Naive B cell (primary cell): ENCODE data around the gene SNX3. TPM values are rescaled to one million over a fixed set of nuclear protein-coding genes. Genes with fewer than 3 reads are reported as not detected.
A peak's percentile ranks its signal among the peaks of the same experiment; 100 is the strongest.

Experiments used
- ATAC-seq, 2 donors: fragments of 150-1000 bp; cut with Tn5 transposase; 2 replicates each; pipeline ENCODE4 v1.10.0; 2021; ENCODE audit warnings: low read depth in 2 of 2, mild to moderate bottlenecking in 2 of 2, moderate library complexity in 2 of 2
- DNase-seq: peaks from one replicate; pipeline ENCODE4 v3.0.0; 2022
- H3K27ac Mint-ChIP-seq, 6 donors: one replicate each; pipeline ENCODE4 v1.8.0; 2020 to 2022; ENCODE audit warnings: mild to moderate bottlenecking in 6 of 6, mixed read lengths in 6 of 6, moderate library complexity in 5 of 6, inconsistent platforms in 2 of 6
- H3K27me3 Mint-ChIP-seq, 3 donors: one replicate each; pipeline ENCODE4 v1.8.0; 2021 to 2022; ENCODE audit warnings: mixed read lengths in 3 of 3, mild to moderate bottlenecking in 1 of 3
- H3K36me3 Mint-ChIP-seq, 2 donors: one replicate each; pipeline ENCODE4 v1.8.0; 2020 to 2022; ENCODE audit warnings: mixed read lengths in 2 of 2, inconsistent platforms in 1 of 2, mild to moderate bottlenecking in 1 of 2
- H3K4me1 Mint-ChIP-seq, 3 donors: one replicate each; pipeline ENCODE4 v1.8.0; 2020 to 2022; ENCODE audit warnings: mixed read lengths in 3 of 3, inconsistent platforms in 1 of 3, mild to moderate bottlenecking in 1 of 3, moderate library complexity in 1 of 3
- H3K4me3 Mint-ChIP-seq, 8 donors: one replicate each; pipeline ENCODE4 v1.8.0; 2020 to 2022; ENCODE audit warnings: mild to moderate bottlenecking in 8 of 8, mixed read lengths in 8 of 8, moderate library complexity in 8 of 8, inconsistent platforms in 2 of 8
- H3K9me3 Mint-ChIP-seq, 7 donors: one replicate each; pipeline ENCODE4 v1.8.0; 2020 to 2022; ENCODE audit warnings: mixed read lengths in 7 of 7, mild to moderate bottlenecking in 5 of 7, inconsistent platforms in 2 of 7, moderate library complexity in 1 of 7
- polyA plus RNA-seq, 6 donors: library from polyadenylated mRNA; unstranded; fragments of 300-500 nt; fragmentation: Illumina TruSeq; gene quantifications; one replicate each; pipeline ENCODE4 v1.2.3, GENCODE V29; 2021; ENCODE audit warnings: low read depth in 6 of 6

SNX3 gene
- polyA plus RNA-seq, 6 donors from 2014 or later, result 601 to 963 (median 659) TPM

DNA sequence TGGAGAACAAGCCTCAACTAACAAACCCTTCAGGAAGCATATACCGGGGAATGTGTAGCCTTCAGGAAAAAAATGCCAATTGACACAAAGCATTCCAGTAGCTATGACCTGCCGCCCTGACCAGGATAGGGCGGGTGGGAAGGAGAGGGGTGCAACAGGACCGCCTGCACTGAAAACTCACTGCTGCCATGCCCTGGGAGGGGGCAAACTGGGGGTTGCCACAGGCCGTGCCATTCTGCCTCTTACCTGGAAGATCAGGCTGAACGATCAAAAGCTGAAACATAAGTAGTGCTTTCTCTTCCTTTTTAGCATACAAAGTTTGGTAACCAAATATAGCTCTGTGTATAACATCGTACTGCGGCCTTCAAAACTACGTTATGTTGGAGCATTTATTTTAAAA lies 73.3 kb downstream of the SNX3 start:
- Mint-ChIP-seq H3K36me3 (no peaks in the 10 kb centered on the region), H3K4me1 (no peaks in the 10 kb centered on the region), H3K4me3 (no peak overlapping the region), H3K27ac (no peak overlapping the region), H3K27me3 (peaks cover 51 to 55% (median 53%) of the 10 kb centered on the region in 3 donors), H3K9me3 (no peaks in the 10 kb centered on the region)
- ATAC-seq, result no peak
- DNase-seq, result no peak

DNA sequence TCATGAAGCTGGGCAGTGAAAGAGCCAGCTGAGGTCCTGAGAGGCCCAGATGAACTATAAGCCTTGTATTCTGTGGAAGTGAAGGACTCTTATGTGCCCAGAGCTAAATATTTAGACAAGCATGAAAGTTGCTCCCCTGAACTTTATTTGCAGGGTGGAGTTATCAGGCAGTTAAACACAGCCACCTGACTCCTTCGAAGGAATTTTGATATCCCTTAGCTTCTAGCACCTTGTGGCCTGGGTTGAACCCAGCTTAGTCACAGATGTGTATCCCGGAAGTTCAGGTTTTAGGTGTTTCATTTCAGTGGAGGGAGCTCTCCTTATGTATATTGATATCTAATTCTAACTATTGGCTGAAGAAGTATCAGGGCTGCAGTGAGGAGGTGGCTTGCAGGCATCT lies 74.6 kb downstream of the SNX3 start:
- Mint-ChIP-seq H3K27me3 (peaks cover 49 to 60% (median 56%) of the 10 kb centered on the region in 3 donors), H3K9me3 (peaks cover 0 to 4% (median 0%) of the 10 kb centered on the region in 7 donors), H3K36me3 (no peaks in the 10 kb centered on the region), H3K4me1 (no peaks in the 10 kb centered on the region), H3K27ac (no peak overlapping the region), H3K4me3 (no peak overlapping the region)
- DNase-seq, result no peak
- ATAC-seq, result no peak

DNA sequence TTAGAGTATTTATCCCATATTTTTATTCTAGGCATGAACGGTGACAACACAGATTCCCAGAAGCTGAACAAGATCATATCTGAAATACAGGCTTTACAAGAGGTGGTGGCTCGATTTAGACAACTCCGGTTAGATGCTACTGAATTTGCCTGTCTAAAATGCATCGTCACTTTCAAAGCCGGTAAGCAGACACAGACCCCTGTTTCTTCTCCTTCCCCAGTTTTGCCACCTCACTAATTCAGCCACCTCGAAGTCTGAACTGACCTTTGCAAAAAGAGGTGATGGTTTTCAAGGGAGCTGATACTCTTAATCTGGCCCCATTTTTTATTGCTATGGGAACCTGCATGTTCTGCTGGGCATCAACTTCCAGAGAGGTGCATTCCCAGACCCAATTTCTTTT lies 80.1 kb downstream of the SNX3 start:
- peaks cover 0 to 4% (median 0%) of the 10 kb centered on the region in 7 donors for H3K9me3 Mint-ChIP-seq
- DNase-seq (no peak), ATAC-seq (no peak)
- H3K4me3 Mint-ChIP-seq, result no peak overlapping the region
- H3K36me3 Mint-ChIP-seq, result no peaks in the 10 kb centered on the region
- no peak overlapping the region for H3K27ac Mint-ChIP-seq
- H3K27me3 Mint-ChIP-seq, result peaks cover 57 to 76% (median 67%) of the 10 kb centered on the region in 3 donors
- H3K4me1 Mint-ChIP-seq, result peaks cover 3 to 10% (median 7%) of the 10 kb centered on the region in 3 donors

DNA sequence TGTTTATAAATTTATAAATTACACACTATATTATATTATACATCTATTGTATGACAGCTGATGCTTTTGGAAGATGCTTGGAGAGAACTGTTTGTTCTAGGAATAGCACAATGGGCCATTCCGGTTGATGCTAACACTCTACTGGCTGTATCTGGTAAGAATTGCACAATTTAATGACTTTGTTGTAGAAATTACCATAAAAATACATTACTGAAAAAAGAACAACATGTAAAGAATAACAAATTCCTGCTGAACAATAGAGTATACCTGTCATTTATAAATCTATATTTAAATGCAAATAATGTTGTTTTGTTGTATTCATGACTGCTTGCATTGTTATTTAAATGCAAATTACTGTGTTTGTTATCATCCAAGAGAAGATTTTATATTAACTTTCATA lies 80.6 kb downstream of the SNX3 start:
- Mint-ChIP-seq H3K27me3 (peaks cover 57 to 76% (median 68%) of the 10 kb centered on the region in 3 donors), H3K9me3 (peaks cover 0 to 4% (median 0%) of the 10 kb centered on the region in 7 donors)
- no peak for ATAC-seq

DNA sequence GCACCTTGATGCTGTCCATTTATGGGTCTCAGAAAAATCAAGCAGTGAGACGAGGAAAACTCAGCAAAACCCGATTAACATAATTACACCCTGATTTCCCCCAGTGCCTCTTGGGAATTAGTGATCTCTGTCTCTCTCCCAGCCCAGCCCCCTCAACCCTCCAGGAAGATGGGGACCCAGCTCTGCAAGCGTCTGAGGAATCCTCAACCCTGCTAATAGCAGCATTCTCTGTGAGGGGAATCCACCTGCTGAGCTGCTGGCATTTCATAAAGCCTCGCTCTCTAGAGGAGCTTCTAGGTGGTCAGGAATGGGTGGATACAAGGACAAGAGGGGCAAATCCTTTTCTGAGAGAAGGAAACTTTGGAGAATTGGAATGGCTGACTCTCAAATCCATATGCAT lies 81.1 kb downstream of the SNX3 start:
- no peak overlapping the region for H3K4me3 Mint-ChIP-seq
- H3K36me3 Mint-ChIP-seq, result no peaks in the 10 kb centered on the region
- H3K9me3 Mint-ChIP-seq, result peaks cover 0 to 4% (median 0%) of the 10 kb centered on the region in 7 donors
- ATAC-seq, result no peak
- no peak for DNase-seq
- H3K27ac Mint-ChIP-seq, result no peak overlapping the region
- peaks cover 59 to 77% (median 65%) of the 10 kb centered on the region in 3 donors for H3K27me3 Mint-ChIP-seq
- H3K4me1 Mint-ChIP-seq, result peaks cover 3 to 20% (median 15%) of the 10 kb centered on the region in 3 donors

More for the DNA sequence above, 80.6 kb downstream of the SNX3 start:
- Mint-ChIP-seq H3K4me1 (peaks cover 3 to 15% (median 11%) of the 10 kb centered on the region in 3 donors), H3K27ac (no peak overlapping the region), H3K4me3 (no peak overlapping the region), H3K36me3 (no peaks in the 10 kb centered on the region)
- no peak for DNase-seq

DNA sequence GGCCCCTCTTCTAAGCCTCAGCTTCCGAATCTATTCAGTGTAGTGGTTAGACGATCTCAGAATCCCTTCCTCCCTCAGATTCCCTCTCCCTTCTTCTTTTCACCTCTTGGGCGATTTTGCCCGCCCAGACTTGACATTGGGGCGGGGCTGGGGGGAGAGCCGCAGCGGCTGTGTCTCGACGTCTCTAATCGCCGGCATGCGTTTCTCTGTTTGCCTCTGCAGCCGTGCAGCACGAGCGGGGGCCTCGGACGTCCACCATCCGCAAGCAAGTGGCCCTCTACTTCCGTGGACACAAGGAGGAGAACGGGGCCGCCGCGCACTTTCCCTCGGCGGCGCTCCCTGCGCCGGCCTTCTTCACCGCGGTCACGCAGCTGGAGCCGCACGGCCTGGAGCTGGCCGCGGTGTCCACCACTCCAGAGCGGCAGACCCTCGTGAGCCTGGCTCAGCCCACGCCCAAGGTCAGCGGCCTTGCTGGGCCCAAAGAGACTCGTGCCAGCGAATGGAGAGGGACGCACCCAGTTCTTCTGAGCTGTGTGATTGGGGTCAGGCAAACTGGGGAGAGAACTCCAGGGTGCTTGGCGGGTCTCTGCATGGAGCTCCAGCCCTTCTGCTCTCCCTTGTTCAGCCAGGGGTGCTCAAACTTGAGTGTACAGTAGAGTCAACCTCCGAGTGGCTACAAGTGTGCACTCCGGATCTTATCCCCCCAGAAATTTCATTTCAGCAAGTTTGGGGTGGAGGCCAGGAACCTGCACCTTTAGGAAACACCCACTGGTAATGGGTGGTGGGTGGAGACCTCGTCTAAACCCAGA lies 84.4 kb downstream of the SNX3 start:
- Mint-ChIP-seq H3K27ac (peak overlapping the region in 3 of 6 donors; percentile 11 to 84 (median 18)), H3K27me3 (peaks cover 73 to 83% (median 79%) of the 10 kb centered on the region in 3 donors), H3K36me3 (peaks cover 0 to 4% of the 10 kb centered on the region in 2 donors), H3K4me1 (peaks cover 10 to 32% (median 23%) of the 10 kb centered on the region in 3 donors), H3K4me3 (peak overlapping the region in 7 of 8 donors; percentile 42 to 74 (median 58)), H3K9me3 (peaks cover 0 to 6% (median 0%) of the 10 kb centered on the region in 7 donors)
- DNase-seq, result no peak
- ATAC-seq, result no peak

DNA sequence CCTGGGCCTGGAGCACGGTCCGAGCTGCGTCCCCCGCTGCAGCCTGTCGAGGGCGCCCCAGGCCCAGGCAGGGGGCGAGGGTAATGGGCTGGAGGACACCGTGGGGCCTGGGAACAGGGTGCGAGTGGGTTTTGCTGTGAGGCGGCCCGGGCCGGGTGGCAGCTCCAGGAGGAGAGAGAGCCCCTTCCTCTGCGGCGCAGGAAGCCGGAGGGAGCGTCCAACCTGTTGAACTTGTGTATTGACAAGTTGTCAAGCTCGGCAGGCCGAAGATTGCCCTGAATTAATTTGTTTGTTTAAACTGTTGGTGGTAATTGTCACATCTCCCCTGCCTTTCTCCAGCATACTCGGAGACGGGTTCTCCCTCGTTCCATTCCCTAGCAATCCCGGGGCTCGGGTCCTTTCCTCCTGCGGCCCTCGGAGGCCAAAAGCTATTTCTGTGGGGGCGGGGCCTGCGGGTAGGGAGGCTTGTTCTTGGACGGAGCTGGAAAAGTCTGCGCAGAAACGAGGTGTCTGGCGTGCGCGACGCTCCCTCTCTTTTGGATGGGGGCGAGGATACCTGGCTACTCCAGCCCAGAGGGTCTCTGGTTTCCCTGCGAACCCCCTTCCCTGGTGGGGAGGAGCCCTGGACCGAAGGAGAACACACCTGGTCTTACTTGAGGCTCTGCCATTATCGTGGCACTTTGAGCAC lies 85.1 kb downstream of the SNX3 start:
- H3K27ac Mint-ChIP-seq, result peak overlapping the region in 3 of 6 donors; percentile 78 to 89 (median 78)
- ATAC-seq (no peak), DNase-seq (no peak)
- peak overlapping the region; percentile 42 to 74 (median 60) for H3K4me3 Mint-ChIP-seq
- peaks cover 0 to 4% of the 10 kb centered on the region in 2 donors for H3K36me3 Mint-ChIP-seq
- H3K27me3 Mint-ChIP-seq, result peaks cover 78 to 85% (median 82%) of the 10 kb centered on the region in 3 donors
- peaks cover 17 to 40% (median 31%) of the 10 kb centered on the region in 3 donors for H3K4me1 Mint-ChIP-seq
- H3K9me3 Mint-ChIP-seq, result peaks cover 0 to 6% (median 3%) of the 10 kb centered on the region in 7 donors

DNA sequence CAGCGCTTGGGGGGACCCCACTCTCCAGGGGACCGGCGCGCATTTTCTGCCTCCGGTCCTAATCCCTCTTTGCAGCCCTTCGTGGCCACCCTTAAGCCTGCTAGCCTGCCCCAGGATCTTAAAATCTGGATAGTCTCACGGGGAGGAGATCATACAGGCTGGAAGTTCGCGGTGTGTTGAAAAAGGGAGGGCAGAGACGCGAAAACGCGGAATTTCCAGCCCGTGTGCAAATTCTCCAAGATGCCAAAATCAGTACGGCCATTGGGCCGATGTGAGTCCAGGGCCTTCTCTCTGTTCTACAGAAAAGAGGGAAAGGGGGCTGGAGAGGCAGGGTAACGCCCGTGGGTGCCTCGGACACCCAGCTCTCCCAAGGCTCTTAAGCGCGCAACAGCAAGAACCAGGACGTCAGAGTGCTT lies 85.7 kb downstream of the SNX3 start:
- no peak for ATAC-seq
- peaks cover 0 to 6% (median 3%) of the 10 kb centered on the region in 7 donors for H3K9me3 Mint-ChIP-seq
- H3K27ac Mint-ChIP-seq, result peak overlapping the region in 3 of 6 donors; percentile 78 to 89 (median 78)
- peak overlapping the region in 7 of 8 donors; percentile 42 to 74 (median 56) for H3K4me3 Mint-ChIP-seq
- H3K27me3 Mint-ChIP-seq, result peaks cover 76 to 90% (median 82%) of the 10 kb centered on the region in 3 donors
- peaks cover 0 to 4% of the 10 kb centered on the region in 2 donors for H3K36me3 Mint-ChIP-seq
- no peak for DNase-seq
- H3K4me1 Mint-ChIP-seq, result peaks cover 18 to 40% (median 35%) of the 10 kb centered on the region in 3 donors

DNA sequence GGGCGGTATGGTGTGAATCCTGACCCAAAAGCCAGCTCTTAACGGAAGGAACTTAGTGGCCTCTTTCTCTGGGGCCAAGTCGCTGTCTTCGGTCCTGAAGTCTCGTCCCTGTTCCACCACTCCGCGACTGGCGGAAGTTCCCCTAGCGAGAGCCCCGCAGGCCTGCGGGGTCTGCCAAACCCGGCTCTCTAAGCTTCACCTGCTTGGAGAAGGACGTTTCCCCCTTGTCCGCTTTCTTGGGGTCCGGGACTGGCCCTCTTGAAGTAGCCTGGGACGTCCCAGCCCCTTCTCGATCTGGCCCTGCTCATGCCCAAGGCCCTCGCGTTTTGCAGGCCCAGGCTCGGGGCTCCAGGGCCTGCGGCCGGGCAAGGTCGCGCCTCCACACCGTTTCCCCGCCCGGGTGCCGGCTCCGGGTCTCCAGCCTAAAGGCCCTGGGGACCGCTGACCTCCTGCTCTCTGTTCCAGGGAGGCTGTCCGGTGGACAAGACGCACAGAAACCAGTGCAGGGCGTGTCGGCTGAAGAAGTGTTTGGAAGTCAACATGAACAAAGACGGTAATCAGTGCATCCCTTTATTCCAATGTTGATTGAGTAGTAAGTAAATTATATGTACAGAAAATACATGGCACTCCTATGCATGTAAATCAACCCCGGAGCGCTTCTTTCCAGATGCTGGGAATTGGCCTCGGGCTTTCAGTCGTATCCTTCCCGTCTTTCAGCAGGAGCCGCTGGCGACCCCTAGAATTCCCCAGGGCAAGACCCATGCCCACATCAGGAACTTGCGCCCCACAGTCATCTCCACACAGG lies 86.3 kb downstream of the SNX3 start:
- Mint-ChIP-seq H3K4me3 (peak overlapping the region in 7 of 8 donors; percentile 23 to 74 (median 45)), H3K27me3 (peaks cover 73 to 90% (median 82%) of the 10 kb centered on the region in 3 donors), H3K36me3 (peaks cover 0 to 4% of the 10 kb centered on the region in 2 donors), H3K4me1 (peaks cover 23 to 43% (median 40%) of the 10 kb centered on the region in 3 donors), H3K27ac (peak overlapping the region in 3 of 6 donors; percentile 63 to 89 (median 78)), H3K9me3 (peaks cover 0 to 6% (median 3%) of the 10 kb centered on the region in 7 donors)
- ATAC-seq (peak; percentile 68 to 79), DNase-seq (no peak)

DNA sequence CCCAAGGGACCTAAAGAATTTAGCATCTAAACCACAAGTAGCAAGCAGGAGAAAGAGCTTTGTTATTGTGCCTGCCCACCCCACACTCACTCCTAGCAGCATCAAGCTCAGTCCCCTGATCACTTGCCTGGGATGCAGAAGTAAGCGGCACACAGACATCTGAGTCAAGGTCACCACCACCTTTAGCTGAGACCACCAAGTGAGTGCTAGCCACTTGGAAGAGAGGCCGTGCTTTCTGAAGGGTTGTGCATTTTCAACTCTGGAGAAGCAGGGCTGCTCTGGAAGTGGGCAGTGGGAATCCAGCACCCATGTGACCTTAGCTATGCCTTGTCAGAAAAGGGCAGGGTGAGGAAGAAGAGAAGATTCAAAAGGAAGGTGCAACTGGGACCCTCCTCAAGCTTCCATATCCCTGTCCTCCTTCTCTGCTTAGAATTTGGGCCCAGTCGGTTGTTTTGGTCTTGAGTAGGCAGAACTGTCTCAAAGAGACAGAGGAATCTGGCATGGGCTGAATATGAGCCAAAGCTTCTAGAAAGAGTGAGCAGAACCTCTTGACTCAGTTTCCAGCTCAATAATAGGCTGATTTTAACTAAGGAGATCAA lies 88.8 kb downstream of the SNX3 start:
- Mint-ChIP-seq H3K36me3 (peaks cover 0 to 4% of the 10 kb centered on the region in 2 donors), H3K4me3 (peak overlapping the region in 1 of 8 donors; percentile 75), H3K9me3 (peaks cover 0 to 5% (median 3%) of the 10 kb centered on the region in 7 donors), H3K27me3 (peaks cover 67 to 94% (median 86%) of the 10 kb centered on the region in 3 donors), H3K4me1 (peaks cover 34 to 67% (median 58%) of the 10 kb centered on the region in 3 donors), H3K27ac (peak overlapping the region in 1 of 6 donors; percentile 90)
- ATAC-seq (no peak), DNase-seq (no peak)

DNA sequence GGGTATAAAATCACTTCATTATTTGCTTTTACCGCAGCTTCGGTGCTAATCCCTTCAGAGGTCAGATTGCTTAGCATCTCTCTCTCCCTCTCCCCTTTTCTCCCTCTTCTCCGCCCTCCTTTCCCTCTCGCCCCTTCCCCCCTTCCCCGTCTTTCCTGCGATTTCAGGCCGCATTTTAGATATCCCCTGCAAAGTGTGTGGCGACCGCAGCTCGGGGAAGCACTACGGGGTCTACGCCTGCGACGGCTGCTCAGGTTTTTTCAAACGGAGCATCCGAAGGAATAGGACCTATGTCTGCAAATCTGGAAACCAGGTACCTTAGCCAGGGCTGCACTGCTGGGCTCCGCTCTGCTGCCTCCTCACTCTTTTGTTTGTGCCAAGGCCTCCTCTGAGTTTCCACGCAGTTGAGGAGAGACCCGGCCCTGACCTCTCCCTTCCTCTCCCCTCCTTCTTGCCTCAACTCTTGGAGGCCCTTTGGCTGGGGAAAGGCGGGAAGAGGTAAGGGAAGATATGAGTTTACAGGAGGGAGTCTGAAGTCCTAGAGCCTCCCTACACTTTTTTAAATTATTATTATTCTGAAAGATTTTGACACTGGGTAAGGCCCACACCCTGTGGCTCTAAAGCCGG lies 89.4 kb downstream of the SNX3 start:
- H3K27me3 Mint-ChIP-seq, result peaks cover 67 to 93% (median 86%) of the 10 kb centered on the region in 3 donors
- H3K27ac Mint-ChIP-seq, result peak overlapping the region in 4 of 6 donors; percentile 11 to 90 (median 68)
- DNase-seq (no peak), ATAC-seq (no peak)
- H3K36me3 Mint-ChIP-seq, result peaks cover 0 to 4% of the 10 kb centered on the region in 2 donors
- H3K4me1 Mint-ChIP-seq, result peaks cover 35 to 67% (median 60%) of the 10 kb centered on the region in 3 donors
- H3K9me3 Mint-ChIP-seq, result peaks cover 0 to 5% (median 3%) of the 10 kb centered on the region in 7 donors
- peak overlapping the region in 3 of 8 donors; percentile 44 to 47 (median 44) for H3K4me3 Mint-ChIP-seq
